Measurements from ENCODE around the gene KCNJ6. TPM values are rescaled to one million over a fixed set of nuclear protein-coding genes. Genes with fewer than 3 reads are reported as not detected.

Gene KCNJ6
- total and polyA plus RNA-seq, 10 of the 15 experiments (the other 5 are each of a cell fraction or from before 2014, with no cell fraction given), result 0.03 to 0.07 (median 0.04) TPM; not detected in 7

- no peak for TF ChIP-seq HSF1 (IDR thresholded peaks at IDR 0.05; ENCODE audit: low read depth, low read length)
- no peak for TF ChIP-seq HCFC1 (IDR thresholded peaks at IDR 0.05; ENCODE audit: low read length)
- TF ChIP-seq BACH1 (IDR thresholded peaks at IDR 0.05; ENCODE audit: borderline replicate concordance), result no peak
- no peak for TF ChIP-seq CREB1 (IDR thresholded peaks at IDR 0.05; ENCODE audit: low read depth)
- no peak for TF ChIP-seq NRF1 (conservative IDR thresholded peaks at IDR 0.05; ENCODE audit: low read depth, low read length)
- no peak for TF ChIP-seq KDM1A (IDR thresholded peaks at IDR 0.05; ENCODE audit: borderline replicate concordance)
- no peak for TF ChIP-seq USF1 (IDR thresholded peaks at IDR 0.05; ENCODE audit: borderline replicate concordance, extremely low read length, insufficient read depth, low read depth, low read length)
- no peak for TF ChIP-seq NR2C1 (IDR thresholded peaks at IDR 0.05)
These were observed 219.3 kb downstream of the KCNJ6 start (continued) for GRCh38 chr21:37696936-37697335.

DNA sequence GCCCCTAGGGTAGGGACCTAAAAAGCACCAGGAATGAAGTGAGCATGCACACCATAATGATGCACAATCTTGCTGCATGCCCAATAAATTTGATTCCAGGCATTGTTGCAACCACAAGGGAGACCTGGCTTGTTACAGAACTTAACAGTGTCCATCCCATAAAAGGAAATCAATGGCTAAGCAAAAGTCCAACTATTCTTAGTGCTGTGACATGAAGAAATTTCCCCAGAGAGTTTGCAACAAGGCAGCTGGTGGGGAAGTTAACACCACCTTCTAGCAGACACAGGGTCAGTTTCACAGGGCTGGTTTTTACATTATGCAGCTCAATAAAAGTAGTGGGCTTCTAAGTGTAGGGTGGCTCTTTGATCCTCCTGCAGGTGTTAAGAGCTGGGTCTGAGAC, 221.1 kb downstream of the KCNJ6 start:
- POLR2A ChIA-PET, result no interaction called here
- no TSS peak for BruUV-seq (replicated peaks)
- CTCF ChIA-PET, result interaction anchor here (0.9 to 1.4 kb wide), 3 partner anchors 13 to 718 kb away, joined by 3 to 4 read pairs (median 3); no protein-coding TSS in a partner anchor
- H3K4me2 ChIP-seq (ENCODE audit: control insufficient read depth, insufficient read depth), result no peak overlapping the region
- ATAC-seq, result no peak
- no peaks in the 10 kb centered on the region for H3K27me3 ChIP-seq (replicated peaks in 1 of 2; ENCODE audit: control insufficient read depth in 2 of 2, insufficient read depth in 2 of 2, low read length in 1 of 2)
- H3K27ac ChIP-seq (ENCODE audit: control insufficient read depth, insufficient read depth), result no peak overlapping the region
- no peak for FAIRE-seq
- no peaks in the 10 kb centered on the region for H4K20me1 ChIP-seq (ENCODE audit: control insufficient read depth, insufficient read depth)
- RAD21 ChIA-PET (ENCODE audit: unreplicated experiment), result no interaction called here
- no peaks in the 10 kb centered on the region for H3K9me3 ChIP-seq (replicated peaks; ENCODE audit: control insufficient read depth, insufficient read depth, low read length)
- SMC1A ChIA-PET (ENCODE audit: uncharacterized antibody, unreplicated experiment), result no interaction called here
- no peak for DNase-seq (ENCODE audit: low read depth, low spot score)
- no peaks in the 10 kb centered on the region for H3K79me2 ChIP-seq (ENCODE audit: control insufficient read depth, insufficient read depth, low read length)
- H3K4me3 ChIP-seq, result no peak overlapping the region
- H2AFZ ChIP-seq (ENCODE audit: control insufficient read depth, low read depth, low read length), result no peak overlapping the region
- no peaks in the 10 kb centered on the region for H3K36me3 ChIP-seq (ENCODE audit: control insufficient read depth in 2 of 2, insufficient read depth in 2 of 2, low read length in 1 of 2)
- no peaks in the 10 kb centered on the region for H3K4me1 ChIP-seq (ENCODE audit: control insufficient read depth, insufficient read depth, low read length)
- H3K9ac ChIP-seq (ENCODE audit: control insufficient read depth, insufficient read depth, low read length), result no peak overlapping the region
- in situ Hi-C loops (cut with MboI), result no loop called here
- intact Hi-C loops (cut with micrococcal nuclease; ENCODE audit: unreplicated experiment), result no loop called here
- TF ChIP-seq JUNB (IDR thresholded peaks at IDR 0.05) (no peak), TCF3 (IDR thresholded peaks at IDR 0.05; ENCODE audit: borderline replicate concordance, insufficient read depth, low read depth, low read length) (no peak), SUZ12 (IDR thresholded peaks at IDR 0.05; ENCODE audit: unreplicated experiment) (no peak), TBL1XR1 (IDR thresholded peaks at IDR 0.05; ENCODE audit: low read depth, low read length) (no peak), FOS (IDR thresholded peaks at IDR 0.05; ENCODE audit: borderline replicate concordance, extremely low read depth, insufficient read length) (no peak), YBX1 (IDR thresholded peaks at IDR 0.05) (no peak), SUPT20H (IDR thresholded peaks at IDR 0.05; ENCODE audit: borderline replicate concordance, control insufficient read depth, low read depth, low read length) (no peak), RELA (IDR thresholded peaks at IDR 0.05; ENCODE audit: borderline replicate concordance, partially characterized antibody) (no peak), HDGF (IDR thresholded peaks at IDR 0.05) (no peak), RAD21 (IDR thresholded peaks at IDR 0.05; ENCODE audit: insufficient read depth, low read depth, low read length) (no peak), CEBPZ (IDR thresholded peaks at IDR 0.05; ENCODE audit: low read depth, low read length) (no peak), YY1 (IDR thresholded peaks at IDR 0.05; ENCODE audit: low read depth, low read length) (no peak)
- TF ChIP-seq, protein P1, sequence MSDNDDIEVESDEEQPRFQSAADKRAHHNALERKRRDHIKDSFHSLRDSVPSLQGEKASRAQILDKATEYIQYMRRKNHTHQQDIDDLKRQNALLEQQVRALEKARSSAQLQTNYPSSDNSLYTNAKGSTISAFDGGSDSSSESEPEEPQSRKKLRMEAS (IDR thresholded peaks at IDR 0.05; ENCODE audit: low read depth, low read length), result no peak

All from GM12878 (cell line).